WTC11 (cell line): Measurements from ENCODE around the gene CENPX.

ENCODE experiments used
- ATF6 ChIP-seq: sonication (generic); formaldehyde crosslinking; IDR thresholded peaks from 2 replicates; pipeline ENCODE4 v1.8.1; 2023; ENCODE audit warnings: mild to moderate bottlenecking, missing genetic modification reagents
- CBFB ChIP-seq: sonication (generic); formaldehyde crosslinking; IDR thresholded peaks from 2 replicates; pipeline ENCODE4 v1.8.1; 2022; ENCODE audit warnings: mild to moderate bottlenecking, low read depth, missing genetic modification reagents
- CREB1 ChIP-seq: sonication (generic); formaldehyde crosslinking; IDR thresholded peaks from 2 replicates; pipeline ENCODE4 v1.8.0; 2023; ENCODE audit warnings: mild to moderate bottlenecking, missing genetic modification reagents
- CTCF ChIP-seq: fragments of 200-600 bp; IDR thresholded peaks from 2 replicates; pipeline ENCODE4 v1.8.0; 2022; ENCODE audit warnings: antibody characterized with exemption
- ELF4 ChIP-seq: sonication (generic); formaldehyde crosslinking; IDR thresholded peaks from 2 replicates; pipeline ENCODE4 v1.8.1; 2022; ENCODE audit warnings: low read depth, mild to moderate bottlenecking, moderate library complexity, missing genetic modification reagents
- ETV6 ChIP-seq: sonication (generic); formaldehyde crosslinking; IDR thresholded peaks from 2 replicates; pipeline ENCODE4 v1.8.1; 2022; ENCODE audit warnings: mild to moderate bottlenecking, missing genetic modification reagents
- GTF2I ChIP-seq: fragments of 250-450 bp; sonication (Bioruptor Pico); conservative IDR thresholded peaks from 2 replicates; pipeline ENCODE4 v1.4.0; 2021; ENCODE audit warnings: mild to moderate bottlenecking
- MYBL2 ChIP-seq: sonication (generic); formaldehyde crosslinking; IDR thresholded peaks from 2 replicates; pipeline ENCODE4 v1.8.1; 2023; ENCODE audit warnings: mild to moderate bottlenecking, moderate library complexity, missing genetic modification reagents
- NR3C1 ChIP-seq: sonication (generic); formaldehyde crosslinking; conservative IDR thresholded peaks from 2 replicates; pipeline ENCODE4 v1.8.1; 2023; ENCODE audit warnings: low read depth, mild to moderate bottlenecking, missing genetic modification reagents
- RORB ChIP-seq: fragments of 250-450 bp; sonication (Bioruptor Pico); IDR thresholded peaks from 2 replicates; pipeline ENCODE4 v1.9.0; 2021; ENCODE audit warnings: mild to moderate bottlenecking
- SMAD3 ChIP-seq: sonication (generic); formaldehyde crosslinking; IDR thresholded peaks from 2 replicates; pipeline ENCODE4 v1.8.0; 2022; ENCODE audit warnings: missing genetic modification reagents, mild to moderate bottlenecking, borderline replicate concordance
- TCF7 ChIP-seq: sonication (generic); formaldehyde crosslinking; IDR thresholded peaks from 2 replicates; pipeline ENCODE4 v1.8.0; 2022; ENCODE audit warnings: mild to moderate bottlenecking, low read depth, missing genetic modification reagents, moderate library complexity
- USF2 ChIP-seq: sonication (generic); formaldehyde crosslinking; IDR thresholded peaks from 2 replicates; pipeline ENCODE4 v1.8.1; 2023; ENCODE audit warnings: mild to moderate bottlenecking, missing genetic modification reagents, moderate library complexity

DNA sequence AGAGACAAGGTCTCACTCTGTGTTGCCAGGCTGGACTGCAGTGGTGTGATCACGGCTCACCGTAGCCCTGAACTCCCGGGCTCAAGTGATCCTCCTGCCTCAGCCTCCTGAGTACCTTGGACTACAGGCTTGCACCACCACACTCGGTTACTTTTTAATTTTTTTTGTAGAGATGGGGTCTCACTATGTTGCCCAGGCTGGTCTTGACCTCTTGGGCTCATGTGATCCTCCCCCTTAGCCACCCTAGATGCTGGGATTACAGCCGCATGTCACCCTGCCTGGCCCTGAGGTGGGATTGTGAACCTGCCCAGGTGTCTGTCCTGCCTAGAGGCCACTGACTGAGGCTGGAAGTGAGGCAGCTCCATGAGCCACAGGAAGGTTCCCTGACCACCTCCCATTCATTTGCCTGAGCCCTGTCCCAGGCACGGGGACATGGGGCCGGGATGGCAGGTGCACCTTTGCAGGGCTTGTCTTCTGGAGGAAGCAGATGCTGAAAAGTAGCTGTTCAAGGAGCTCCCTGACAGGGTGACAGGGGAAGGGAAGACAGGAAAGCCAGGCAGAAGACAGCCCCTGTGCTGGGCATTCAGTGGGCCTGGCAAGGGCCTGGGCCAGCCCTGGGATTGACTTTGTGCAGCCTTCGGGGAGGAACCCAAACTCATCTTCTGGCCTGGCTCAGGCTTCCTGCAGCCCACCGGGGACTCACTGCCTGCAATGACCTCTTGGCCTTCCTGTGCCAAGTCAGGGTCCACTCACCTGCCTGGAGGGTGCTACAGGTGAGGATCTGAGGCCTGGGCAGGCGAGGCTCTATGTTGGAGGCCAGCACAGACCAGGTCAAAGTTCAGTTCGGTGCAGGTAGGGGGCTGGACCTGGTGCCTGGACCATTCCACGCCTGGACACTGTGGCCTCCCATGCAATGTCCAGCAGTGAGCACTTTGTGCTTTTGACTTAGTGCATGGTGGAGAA is 53.5 kb downstream of the CENPX start:
- TF ChIP-seq USF2 (CRISPR knock-in tag) (no peak), SMAD3 (no peak), ETV6 (no peak), CREB1 (CRISPR knock-in tag) (no peak), CTCF (no peak), TCF7 (CRISPR knock-in tag) (no peak), RORB (no peak), CBFB (no peak), ATF6 (CRISPR knock-in tag) (no peak), GTF2I (CRISPR knock-in tag) (no peak), NR3C1 (CRISPR knock-in tag) (no peak), ELF4 (CRISPR knock-in tag) (no peak), MYBL2 (no peak)
